ENCODE measurements around the gene NANOS3. TPM values are rescaled to one million over a fixed set of nuclear protein-coding genes. Genes with fewer than 3 reads are reported as not detected.

NANOS3 gene
- total and polyA plus RNA-seq, 9 of the 15 experiments (the other 6 are each of a cell fraction or from before 2014, with no cell fraction given): not detected

GRCh38 chr19:13842291-13843103 lies 34.4 kb upstream of the NANOS3 start (continued):
- TF ChIP-seq ZBTB26 (CRISPR knock-in tag; IDR thresholded peaks at IDR 0.05) (no peak), HNRNPH1 (optimal IDR thresholded peaks at IDR 0.05; ENCODE audit: low read depth, low read length) (no peak), RFX5 (IDR thresholded peaks at IDR 0.05; ENCODE audit: low read depth, low read length) (no peak), RUNX1 (IDR thresholded peaks at IDR 0.05; ENCODE audit: low read depth) (no peak), KAT8 (IDR thresholded peaks at IDR 0.05; ENCODE audit: low read depth) (no peak), NFIC (IDR thresholded peaks at IDR 0.05) (no peak), PKNOX1 (IDR thresholded peaks at IDR 0.05) (no peak), CLOCK (CRISPR knock-in tag; IDR thresholded peaks at IDR 0.05; ENCODE audit: borderline replicate concordance) (no peak), FIP1L1 (IDR thresholded peaks at IDR 0.05; ENCODE audit: low read depth, low read length, poor library complexity, severe bottlenecking) (peak; percentile 93), IRF9 (tag; IDR thresholded peaks at IDR 0.05) (no peak), ZSCAN32 (CRISPR knock-in tag; IDR thresholded peaks at IDR 0.05) (no peak), THRA (IDR thresholded peaks at IDR 0.05) (no peak), NUFIP1 (IDR thresholded peaks at IDR 0.05; ENCODE audit: partially characterized antibody) (no peak), PTTG1 (tag; IDR thresholded peaks at IDR 0.05; ENCODE audit: low read depth) (no peak), ARID3B (CRISPR knock-in tag; IDR thresholded peaks at IDR 0.05; ENCODE audit: borderline replicate concordance) (no peak), MTA1 (IDR thresholded peaks at IDR 0.05; ENCODE audit: borderline replicate concordance) (no peak), HDAC1 (IDR thresholded peaks at IDR 0.05) (0 out of 4 replicates have a peak, but pooled peaks of 1 of the 2 experiments have one; percentile 43), CTBP1 (IDR thresholded peaks at IDR 0.05; ENCODE audit: borderline replicate concordance) (peak; percentile 66), TGIF2 (CRISPR knock-in tag; IDR thresholded peaks at IDR 0.05) (no peak)
